HG03175 (cell line): ENCODE measurements around the gene VSIG10.
"Not testable (repeated sequence)": the region's sequence is repeated elsewhere in the genome, so short reads cannot be mapped to it uniquely, and the experiment has no call there.

Source experiments
- ATAC-seq: cut with Tn5 transposase; IDR thresholded peaks from one replicate; pipeline ENCODE4 v1.9.1; 2021; ENCODE audit warnings: mild to moderate bottlenecking, moderate library complexity; ENCODE audit not compliant: unreplicated experiment

Gene VSIG10

GRCh38 chr12:118103601-118104382 lies at the start of gene VSIG10:
Gene VSIG10, minus strand, starts transcription at chr12:118104011. Its CDS starts 340 bp downstream, at chr12:118103671.
- no peak for ATAC-seq

GRCh38 chr12:118151755-118152154 lies 47.9 kb upstream of the VSIG10 start:
- no peak for ATAC-seq

- no peak for ATAC-seq
Measured at GRCh38 chr12:118150625-118151024, 46.8 kb upstream of the VSIG10 start.

- ATAC-seq = no peak
Measured at GRCh38 chr12:118148287-118148686, 44.5 kb upstream of the VSIG10 start.

- ATAC-seq = no peak
Measured at GRCh38 chr12:118145798-118146156, 42.0 kb upstream of the VSIG10 start.

GRCh38 chr12:118145113-118145797 lies 41.4 kb upstream of the VSIG10 start:
- no peak for ATAC-seq

- no peak for ATAC-seq
Measured at GRCh38 chr12:118144499-118144898, 40.7 kb upstream of the VSIG10 start.

GRCh38 chr12:118140825-118141224 lies 37.0 kb upstream of the VSIG10 start:
- no peak for ATAC-seq

GRCh38 chr12:118137148-118137678 lies 33.4 kb upstream of the VSIG10 start:
- no peak for ATAC-seq

- ATAC-seq = peak; percentile 43
Measured at GRCh38 chr12:118136559-118137003, 32.8 kb upstream of the VSIG10 start.

- ATAC-seq = peak; percentile 98
Measured at GRCh38 chr12:118135788-118136558, 32.2 kb upstream of the VSIG10 start, which contains the start of gene PEBP1. Gene PEBP1, plus strand, starts transcription at chr12:118136124. Its CDS starts 86 bp downstream, at chr12:118136210.

GRCh38 chr12:118129436-118129835 lies 25.6 kb upstream of the VSIG10 start:
- ATAC-seq = not testable (repeated sequence)

- ATAC-seq = no peak
Measured at GRCh38 chr12:118127867-118128266, 24.1 kb upstream of the VSIG10 start.

- ATAC-seq = no peak
Measured at GRCh38 chr12:118126119-118126757, 22.4 kb upstream of the VSIG10 start.

- ATAC-seq = no peak
Measured at GRCh38 chr12:118125743-118126118, 21.9 kb upstream of the VSIG10 start.

GRCh38 chr12:118124333-118124874 lies 20.6 kb upstream of the VSIG10 start:
- ATAC-seq = no peak

- no peak for ATAC-seq
Measured at GRCh38 chr12:118122264-118122663, 18.5 kb upstream of the VSIG10 start.

- ATAC-seq = peak; percentile 56
Measured at GRCh38 chr12:118120579-118121363, 17.0 kb upstream of the VSIG10 start.

- ATAC-seq = no peak
Measured at GRCh38 chr12:118119449-118119879, 15.7 kb upstream of the VSIG10 start.

GRCh38 chr12:118109088-118109487 lies 5.3 kb upstream of the VSIG10 start:
- ATAC-seq = no peak
